ENCODE measurements around the gene HSPB1.
"Not testable (repeated sequence)": the region's sequence is repeated elsewhere in the genome, so short reads cannot be mapped to it uniquely, and the experiment has no call there.

DNA sequence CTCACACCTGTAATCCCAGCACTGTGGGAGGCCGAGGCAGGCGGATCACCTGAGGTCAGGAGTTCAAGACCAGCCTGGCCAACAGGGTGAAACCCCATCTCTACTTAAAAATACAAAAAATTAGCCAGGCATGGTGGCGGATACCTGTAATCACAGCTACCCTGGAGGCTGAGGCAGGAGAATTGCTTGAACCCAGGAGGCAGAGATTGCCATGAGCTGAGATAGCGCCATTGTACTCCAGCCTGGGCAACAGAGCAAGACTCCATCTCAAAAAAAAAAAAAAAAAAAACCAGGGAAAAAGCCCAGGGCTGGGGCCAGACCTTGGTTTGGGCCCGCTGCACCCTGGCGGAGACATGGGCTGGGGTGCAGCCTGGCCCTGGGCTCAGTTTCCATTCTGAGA lies 9.4 kb downstream of the HSPB1 start:
- TF ChIP-seq EP300 (IDR thresholded peaks at IDR 0.05), result not testable (repeated sequence)
- TF ChIP-seq, protein P1, sequence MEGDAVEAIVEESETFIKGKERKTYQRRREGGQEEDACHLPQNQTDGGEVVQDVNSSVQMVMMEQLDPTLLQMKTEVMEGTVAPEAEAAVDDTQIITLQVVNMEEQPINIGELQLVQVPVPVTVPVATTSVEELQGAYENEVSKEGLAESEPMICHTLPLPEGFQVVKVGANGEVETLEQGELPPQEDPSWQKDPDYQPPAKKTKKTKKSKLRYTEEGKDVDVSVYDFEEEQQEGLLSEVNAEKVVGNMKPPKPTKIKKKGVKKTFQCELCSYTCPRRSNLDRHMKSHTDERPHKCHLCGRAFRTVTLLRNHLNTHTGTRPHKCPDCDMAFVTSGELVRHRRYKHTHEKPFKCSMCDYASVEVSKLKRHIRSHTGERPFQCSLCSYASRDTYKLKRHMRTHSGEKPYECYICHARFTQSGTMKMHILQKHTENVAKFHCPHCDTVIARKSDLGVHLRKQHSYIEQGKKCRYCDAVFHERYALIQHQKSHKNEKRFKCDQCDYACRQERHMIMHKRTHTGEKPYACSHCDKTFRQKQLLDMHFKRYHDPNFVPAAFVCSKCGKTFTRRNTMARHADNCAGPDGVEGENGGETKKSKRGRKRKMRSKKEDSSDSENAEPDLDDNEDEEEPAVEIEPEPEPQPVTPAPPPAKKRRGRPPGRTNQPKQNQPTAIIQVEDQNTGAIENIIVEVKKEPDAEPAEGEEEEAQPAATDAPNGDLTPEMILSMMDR (IDR thresholded peaks at IDR 0.05), result not testable (repeated sequence)
